Central memory CD8-positive, alpha-beta T cell (primary cell): ENCODE measurements around the gene IARS2.

Experiments
- ATAC-seq: fragments of 150-1000 bp; cut with Tn5 transposase; replicated peaks from 2 replicates; pipeline ENCODE4 v1.10.0; 2022; ENCODE audit warnings: mild to moderate bottlenecking, moderate FRiP score, moderate number of reproducible peaks; ENCODE audit not compliant: poor library complexity, severe bottlenecking; ENCODE audit errors: extremely low read depth
- DNase-seq, 2 donors: peaks; one replicate each; pipeline ENCODE4 v3.0.0; 2021; ENCODE audit warnings: low spot score in 2 of 2
- H3K27ac Mint-ChIP-seq: one replicate; pipeline ENCODE4 v1.8.0; 2022; ENCODE audit warnings: low read depth, mild to moderate bottlenecking, moderate library complexity, mixed read lengths
- H3K27me3 Mint-ChIP-seq: one replicate; pipeline ENCODE4 v1.8.0; 2022; ENCODE audit warnings: mixed read lengths
- H3K36me3 Mint-ChIP-seq: one replicate; pipeline ENCODE4 v1.8.0; 2022; ENCODE audit warnings: mild to moderate bottlenecking, moderate library complexity, mixed read lengths; ENCODE audit not compliant: insufficient read depth
- H3K4me1 Mint-ChIP-seq: one replicate; pipeline ENCODE4 v1.8.0; 2022; ENCODE audit warnings: mixed read lengths
- H3K4me3 Mint-ChIP-seq: one replicate; pipeline ENCODE4 v1.8.0; 2022; ENCODE audit warnings: mild to moderate bottlenecking, moderate library complexity, mixed read lengths
- H3K9me3 Mint-ChIP-seq: one replicate; pipeline ENCODE4 v1.8.0; 2022; ENCODE audit warnings: mixed read lengths

IARS2 gene

DNA sequence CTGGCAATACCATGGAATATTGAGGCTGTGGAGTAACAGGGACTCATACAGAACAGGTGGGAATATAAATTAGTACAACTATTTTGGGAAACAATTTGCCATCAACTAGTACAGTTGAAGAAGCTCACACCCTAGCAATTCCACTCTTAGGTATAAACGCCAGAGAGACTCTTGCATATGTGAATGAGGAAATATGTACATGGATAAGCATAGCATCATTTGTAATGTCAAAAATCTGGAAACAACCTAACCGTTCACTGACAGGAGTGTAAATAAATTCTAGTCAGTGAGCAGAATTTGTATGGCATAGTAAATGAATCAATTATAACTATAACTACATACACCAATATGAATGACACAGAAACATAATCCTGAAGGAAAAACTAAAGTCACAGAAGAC is 94.6 kb downstream of the IARS2 start:
- Mint-ChIP-seq H3K9me3 (no peaks in the 10 kb centered on the region), H3K36me3 (peaks cover 32% of the 10 kb centered on the region), H3K27me3 (no peaks in the 10 kb centered on the region), H3K27ac (no peak overlapping the region), H3K4me3 (no peak overlapping the region), H3K4me1 (no peaks in the 10 kb centered on the region)
- no peak for ATAC-seq
- DNase-seq, result no peak

DNA sequence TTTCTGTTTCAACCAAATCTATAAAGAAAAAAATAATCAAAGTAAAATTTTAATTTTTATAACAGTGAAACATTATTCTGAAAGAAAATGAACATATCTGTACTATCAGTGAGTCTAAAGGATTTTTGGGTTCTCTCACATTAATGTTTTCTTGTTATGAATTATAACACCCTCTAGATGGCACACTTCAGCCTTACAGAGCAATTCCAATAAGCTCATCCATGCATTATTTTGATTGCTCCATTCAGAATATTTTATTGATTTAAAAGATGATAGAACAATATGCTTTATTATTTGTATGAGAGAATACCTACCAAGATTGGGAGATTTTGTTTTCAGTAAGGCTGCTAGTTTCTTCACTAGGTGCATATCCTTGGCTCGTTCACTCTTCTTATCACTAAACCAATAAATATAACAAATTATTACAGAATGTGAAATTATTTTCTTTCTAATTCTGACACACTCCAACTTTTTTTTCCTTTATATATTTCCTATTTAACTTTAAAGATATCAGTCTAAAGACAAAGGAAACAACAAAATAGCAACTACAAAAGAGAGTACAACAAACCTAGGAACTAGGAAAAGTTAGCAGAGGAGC is 95.9 kb downstream of the IARS2 start:
- Mint-ChIP-seq H3K27ac (no peak overlapping the region), H3K36me3 (peaks cover 35% of the 10 kb centered on the region)
- DNase-seq, result no peak

DNA sequence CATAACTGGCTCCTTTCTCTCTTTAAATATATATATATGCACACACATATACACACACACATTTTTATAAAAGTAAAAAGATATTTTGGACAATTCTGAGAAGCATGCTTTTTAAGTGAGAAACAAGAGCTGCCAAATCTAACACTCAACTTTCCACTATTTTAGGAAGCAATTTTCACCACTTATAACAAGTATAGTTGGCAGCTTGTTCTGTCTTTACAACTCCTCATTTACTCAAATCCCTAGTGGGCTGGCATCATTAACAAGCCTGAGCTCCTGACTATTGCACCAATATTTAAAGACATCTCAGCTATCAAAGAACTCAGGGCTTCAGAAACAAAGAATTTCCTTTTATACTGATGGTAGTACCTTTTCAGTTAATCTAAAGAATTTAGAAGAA is 101.8 kb downstream of the IARS2 start:
- H3K36me3 Mint-ChIP-seq, result peaks cover 21% of the 10 kb centered on the region
- H3K4me3 Mint-ChIP-seq, result no peak overlapping the region

More for the DNA sequence above, 95.9 kb downstream of the IARS2 start:
- Mint-ChIP-seq H3K9me3 (no peaks in the 10 kb centered on the region), H3K4me3 (no peak overlapping the region), H3K4me1 (no peaks in the 10 kb centered on the region), H3K27me3 (no peaks in the 10 kb centered on the region)
- no peak for ATAC-seq

More for the DNA sequence above, 101.8 kb downstream of the IARS2 start:
- Mint-ChIP-seq H3K27ac (no peak overlapping the region), H3K9me3 (no peaks in the 10 kb centered on the region), H3K4me1 (no peaks in the 10 kb centered on the region), H3K27me3 (no peaks in the 10 kb centered on the region)
- DNase-seq, result no peak
- no peak for ATAC-seq
